Measurements from ENCODE around the gene SEPTIN5. TPM values are rescaled to one million over a fixed set of nuclear protein-coding genes. Genes with fewer than 3 reads are reported as not detected.

The SEPTIN5 gene
- total and polyA plus RNA-seq, 9 of the 15 experiments (the other 6 are each of a cell fraction or from before 2014, with no cell fraction given), result 0.03 to 195 (median 119) TPM

DNA sequence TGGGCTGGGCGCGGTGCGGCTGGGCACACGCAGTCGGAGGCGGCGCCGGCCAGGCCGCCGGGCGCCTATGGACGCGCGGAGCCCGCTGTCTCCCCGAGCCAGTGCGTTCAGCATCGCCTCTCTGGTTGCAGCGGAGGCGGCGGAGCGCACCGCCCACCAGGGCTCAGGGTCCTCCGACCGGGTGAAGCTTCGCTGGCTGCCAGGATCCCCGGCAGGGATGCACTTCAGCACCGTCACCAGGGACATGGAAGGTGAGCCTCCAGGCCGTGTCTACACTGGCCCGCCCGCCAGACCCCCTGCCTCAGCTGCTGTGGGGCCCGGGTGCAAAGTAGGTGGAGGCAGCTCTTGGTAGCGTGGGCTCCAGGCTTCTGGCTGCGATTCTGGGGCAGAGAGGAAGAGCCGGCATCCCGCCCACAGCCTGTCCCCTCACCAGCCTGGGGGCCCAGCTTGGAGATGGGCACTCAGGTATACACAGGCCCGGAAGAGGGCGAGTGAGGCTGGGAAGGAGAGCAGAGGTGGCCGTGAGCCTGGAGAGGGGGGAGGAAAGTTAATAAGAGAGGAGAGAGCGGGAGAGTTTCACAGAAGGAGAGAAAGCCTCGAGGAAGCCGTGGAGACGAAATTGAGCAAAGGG is 45.2 kb downstream of the SEPTIN5 start (continued):
- TF ChIP-seq, protein P1, sequence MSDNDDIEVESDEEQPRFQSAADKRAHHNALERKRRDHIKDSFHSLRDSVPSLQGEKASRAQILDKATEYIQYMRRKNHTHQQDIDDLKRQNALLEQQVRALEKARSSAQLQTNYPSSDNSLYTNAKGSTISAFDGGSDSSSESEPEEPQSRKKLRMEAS (CRISPR knock-in tag; IDR thresholded peaks at IDR 0.05), result no peak
- TF ChIP-seq GABPA (tag; conservative IDR thresholded peaks at IDR 0.05; ENCODE audit: low read depth) (no peak), RCOR1 (IDR thresholded peaks at IDR 0.05; ENCODE audit: borderline replicate concordance in 1 of 2, low read depth in 2 of 2, low read length in 2 of 2) (no peak), ETV1 (tag; conservative IDR thresholded peaks at IDR 0.05; ENCODE audit: low read depth) (0 out of 2 replicates have a peak, but pooled peaks have one; percentile 19), MAFF (IDR thresholded peaks at IDR 0.05; ENCODE audit: low read length) (no peak), MTA3 (IDR thresholded peaks at IDR 0.05; ENCODE audit: borderline replicate concordance) (0 out of 2 replicates have a peak, but pooled peaks have one; percentile 26), BCOR (IDR thresholded peaks at IDR 0.05) (no peak), CREB3 (tag; conservative IDR thresholded peaks at IDR 0.05; ENCODE audit: low read depth) (no peak), KHSRP (IDR thresholded peaks at IDR 0.05) (no peak), MYC (IDR thresholded peaks at IDR 0.05; ENCODE audit: low read depth, low read length) (no peak), MYC (CRISPR knock-in tag; IDR thresholded peaks at IDR 0.05; ENCODE audit: borderline replicate concordance, low read depth) (0 out of 2 replicates have a peak, but pooled peaks have one; percentile 51), ZNF408 (CRISPR knock-in tag; IDR thresholded peaks at IDR 0.05; ENCODE audit: low read depth) (no peak), CHD4 (IDR thresholded peaks at IDR 0.05; ENCODE audit: insufficient read depth, insufficient replicate concordance, low read depth, low read length, poor library complexity, severe bottlenecking) (no peak)
- TF ChIP-seq, protein P2, sequence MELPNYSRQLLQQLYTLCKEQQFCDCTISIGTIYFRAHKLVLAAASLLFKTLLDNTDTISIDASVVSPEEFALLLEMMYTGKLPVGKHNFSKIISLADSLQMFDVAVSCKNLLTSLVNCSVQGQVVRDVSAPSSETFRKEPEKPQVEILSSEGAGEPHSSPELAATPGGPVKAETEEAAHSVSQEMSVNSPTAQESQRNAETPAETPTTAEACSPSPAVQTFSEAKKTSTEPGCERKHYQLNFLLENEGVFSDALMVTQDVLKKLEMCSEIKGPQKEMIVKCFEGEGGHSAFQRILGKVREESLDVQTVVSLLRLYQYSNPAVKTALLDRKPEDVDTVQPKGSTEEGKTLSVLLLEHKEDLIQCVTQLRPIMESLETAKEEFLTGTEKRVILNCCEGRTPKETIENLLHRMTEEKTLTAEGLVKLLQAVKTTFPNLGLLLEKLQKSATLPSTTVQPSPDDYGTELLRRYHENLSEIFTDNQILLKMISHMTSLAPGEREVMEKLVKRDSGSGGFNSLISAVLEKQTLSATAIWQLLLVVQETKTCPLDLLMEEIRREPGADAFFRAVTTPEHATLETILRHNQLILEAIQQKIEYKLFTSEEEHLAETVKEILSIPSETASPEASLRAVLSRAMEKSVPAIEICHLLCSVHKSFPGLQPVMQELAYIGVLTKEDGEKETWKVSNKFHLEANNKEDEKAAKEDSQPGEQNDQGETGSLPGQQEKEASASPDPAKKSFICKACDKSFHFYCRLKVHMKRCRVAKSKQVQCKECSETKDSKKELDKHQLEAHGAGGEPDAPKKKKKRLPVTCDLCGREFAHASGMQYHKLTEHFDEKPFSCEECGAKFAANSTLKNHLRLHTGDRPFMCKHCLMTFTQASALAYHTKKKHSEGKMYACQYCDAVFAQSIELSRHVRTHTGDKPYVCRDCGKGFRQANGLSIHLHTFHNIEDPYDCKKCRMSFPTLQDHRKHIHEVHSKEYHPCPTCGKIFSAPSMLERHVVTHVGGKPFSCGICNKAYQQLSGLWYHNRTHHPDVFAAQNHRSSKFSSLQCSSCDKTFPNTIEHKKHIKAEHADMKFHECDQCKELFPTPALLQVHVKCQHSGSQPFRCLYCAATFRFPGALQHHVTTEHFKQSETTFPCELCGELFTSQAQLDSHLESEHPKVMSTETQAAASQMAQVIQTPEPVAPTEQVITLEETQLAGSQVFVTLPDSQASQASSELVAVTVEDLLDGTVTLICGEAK (IDR thresholded peaks at IDR 0.05), result no peak
- TF ChIP-seq, protein P2 (CRISPR knock-in tag; IDR thresholded peaks at IDR 0.05), result no peak
- TF ChIP-seq, protein P3, sequence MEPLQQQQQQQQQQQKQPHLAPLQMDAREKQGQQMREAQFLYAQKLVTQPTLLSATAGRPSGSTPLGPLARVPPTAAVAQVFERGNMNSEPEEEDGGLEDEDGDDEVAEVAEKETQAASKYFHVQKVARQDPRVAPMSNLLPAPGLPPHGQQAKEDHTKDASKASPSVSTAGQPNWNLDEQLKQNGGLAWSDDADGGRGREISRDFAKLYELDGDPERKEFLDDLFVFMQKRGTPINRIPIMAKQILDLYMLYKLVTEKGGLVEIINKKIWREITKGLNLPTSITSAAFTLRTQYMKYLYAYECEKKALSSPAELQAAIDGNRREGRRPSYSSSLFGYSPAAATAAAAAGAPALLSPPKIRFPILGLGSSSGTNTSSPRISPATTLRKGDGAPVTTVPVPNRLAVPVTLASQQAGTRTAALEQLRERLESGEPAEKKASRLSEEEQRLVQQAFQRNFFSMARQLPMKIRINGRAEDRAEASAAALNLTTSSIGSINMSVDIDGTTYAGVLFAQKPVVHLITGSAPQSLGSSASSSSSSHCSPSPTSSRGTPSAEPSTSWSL (CRISPR knock-in tag; IDR thresholded peaks at IDR 0.05; ENCODE audit: borderline replicate concordance), result 0 out of 2 replicates have a peak, but pooled peaks have one; percentile 66
